Measurements from ENCODE around the gene ZNF592. TPM values are rescaled to one million over a fixed set of nuclear protein-coding genes. Genes with fewer than 3 reads are reported as not detected.

ZNF592 gene
- total RNA-seq (2014; rRNA removed; shearing (Covaris generic)): 11.4 and 15.8 TPM in 2 replicates
- polyA plus RNA-seq (2015; cell fraction: cytosol; rRNA removed): 12.8 and 13.4 TPM in 2 replicates
- polyA plus RNA-seq (2015; cell fraction: nucleus; rRNA removed): 18.6 and 23.4 TPM in 2 replicates

DNA sequence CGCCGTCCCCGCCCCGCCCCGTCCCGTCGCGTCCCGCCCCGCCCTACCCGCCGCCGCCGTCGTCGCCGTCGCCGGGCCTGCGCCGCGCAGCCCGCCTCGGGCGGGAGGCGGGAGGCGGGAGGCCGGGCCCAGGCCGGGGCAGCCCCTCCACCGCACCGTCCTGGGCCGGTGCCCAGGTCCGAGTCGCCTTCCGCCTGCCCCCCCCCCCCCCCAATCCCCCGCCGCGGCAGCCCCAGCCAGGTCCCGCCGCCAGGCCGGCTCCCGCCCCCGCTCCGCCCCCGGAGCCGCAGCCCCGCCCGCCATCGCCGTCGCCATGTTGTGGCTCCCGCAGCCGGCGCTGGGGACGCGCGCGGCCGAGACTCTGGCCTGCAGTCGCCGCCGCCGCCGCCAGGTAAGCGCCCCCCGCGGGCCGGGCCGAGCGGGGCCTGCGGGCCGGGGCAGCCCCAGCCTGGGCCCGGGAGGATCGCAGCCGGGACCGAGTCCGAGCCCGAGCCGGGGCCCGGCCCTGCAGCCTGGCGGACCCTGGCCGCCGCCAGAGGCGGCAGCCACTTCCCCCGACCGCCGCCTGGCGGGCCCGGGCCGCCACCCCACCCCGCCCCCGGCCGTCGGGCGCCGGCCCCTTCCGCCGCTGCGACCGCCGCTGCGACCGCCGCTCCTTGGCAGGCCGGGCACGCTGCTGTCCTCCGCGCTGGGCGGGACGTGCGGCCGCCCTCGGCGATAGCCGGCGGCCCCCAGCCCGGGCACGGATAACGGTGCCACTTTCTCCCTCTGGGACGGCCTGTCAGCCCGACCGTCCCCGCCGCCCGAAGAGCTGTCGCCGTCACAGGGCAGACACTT, at the start of gene ZNF592:
Gene ZNF592, plus strand, starts transcription at position 319 of the 837 bp plus-strand sequence. CDS start 34,084 bp downstream, outside the sequence.
- DNase-seq (ENCODE audit: low read depth): no peak

- DNase-seq (ENCODE audit: low read depth): no peak
These were observed 48.7 kb upstream of the ZNF592 start for GRCh38 chr15:84699538-84700191.

DNA sequence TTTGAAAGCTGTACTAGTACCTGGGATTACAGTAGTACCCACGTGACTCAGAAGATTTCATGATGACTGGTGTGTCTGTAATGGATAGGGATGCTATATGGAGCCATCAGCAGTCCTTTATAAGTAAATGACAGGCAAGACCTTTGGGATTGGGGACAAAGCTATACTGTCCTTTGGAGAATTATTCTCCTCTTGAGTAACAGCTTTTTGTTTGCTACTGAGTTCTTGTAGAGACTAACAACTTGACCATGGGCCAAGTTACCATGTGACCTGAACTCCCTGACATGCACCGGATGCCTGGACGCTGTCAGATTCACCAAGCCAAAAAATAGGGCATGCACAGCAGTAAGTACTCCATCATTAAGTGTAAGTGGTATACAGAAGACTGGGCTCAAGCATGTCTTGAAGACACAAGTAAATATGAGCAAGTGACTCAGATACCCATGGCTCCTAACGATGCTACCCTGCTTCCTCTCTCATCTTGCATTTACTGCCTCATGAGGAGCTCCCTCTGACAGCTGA, 45.4 kb upstream of the ZNF592 start:
- no peak for DNase-seq (ENCODE audit: low read depth)

- no peak for DNase-seq (ENCODE audit: low read depth)
These were observed 44.6 kb upstream of the ZNF592 start for GRCh38 chr15:84703808-84704207.

- no peak for DNase-seq (ENCODE audit: low read depth)
These were observed 34.0 kb upstream of the ZNF592 start for GRCh38 chr15:84714372-84714771.

DNA sequence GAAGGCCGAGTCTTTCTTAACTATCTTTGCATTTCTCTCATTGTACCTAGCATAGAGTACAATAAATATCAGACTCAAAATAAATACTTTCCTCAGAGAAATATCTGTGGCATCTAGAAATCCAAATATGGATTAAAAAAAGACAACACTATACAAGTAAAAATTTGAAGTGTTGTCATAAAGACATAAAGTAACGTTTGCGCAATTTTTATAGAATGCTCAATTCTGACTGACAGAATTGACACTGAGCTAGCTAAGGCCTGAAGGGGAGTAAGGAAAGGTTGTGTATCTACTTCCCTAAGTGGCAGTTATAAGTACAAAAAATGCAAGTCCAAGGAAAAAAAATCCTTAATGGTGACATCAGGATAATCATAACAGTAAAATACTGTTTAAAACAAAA, 33.6 kb upstream of the ZNF592 start:
- DNase-seq (ENCODE audit: low read depth): no peak

GRCh38 chr15:84715441-84716035, 32.9 kb upstream of the ZNF592 start:
- DNase-seq (ENCODE audit: low read depth): no peak

DNA sequence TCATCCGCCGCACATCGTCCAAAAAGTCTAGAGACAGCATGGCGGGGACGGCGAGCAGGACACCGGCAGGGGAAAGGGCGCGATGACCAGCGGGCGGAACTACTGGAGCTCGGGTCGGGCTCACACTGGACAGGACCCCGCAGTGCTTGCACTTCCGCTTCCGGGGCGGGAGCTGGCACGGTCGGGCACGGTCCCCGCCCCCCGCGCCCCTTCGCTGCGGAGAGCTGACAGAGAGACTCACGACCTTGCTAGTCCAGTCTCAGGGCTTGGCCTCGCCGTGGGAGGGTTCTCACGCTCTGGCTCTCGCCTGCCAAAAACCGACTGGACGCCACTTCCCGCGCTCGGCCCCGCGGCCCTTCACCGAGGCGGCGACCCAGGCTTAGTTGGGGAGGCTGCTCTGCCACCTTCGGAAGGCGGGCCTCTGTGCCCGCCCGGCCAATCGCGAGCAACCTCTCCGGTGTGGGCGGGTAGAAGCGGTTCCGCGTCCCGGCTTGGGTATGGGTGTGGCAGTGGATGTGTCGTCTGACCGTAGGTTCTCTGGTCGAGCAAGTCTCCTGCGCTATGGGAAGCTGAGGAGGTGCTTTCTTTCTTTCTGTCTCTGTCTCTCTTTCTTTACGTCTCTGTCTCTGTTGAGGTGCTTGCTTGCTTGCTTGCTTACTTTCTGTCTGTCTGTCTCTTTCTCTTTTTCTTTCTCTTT, 32.2 kb upstream of the ZNF592 start, which contains the start of gene SEC11A:
Gene SEC11A, minus strand, starts transcription at position 104 of the 697 bp plus-strand sequence. Its CDS starts 64 bp downstream, at position 40.
- peak; percentile 98 for DNase-seq (ENCODE audit: low read depth)

DNA sequence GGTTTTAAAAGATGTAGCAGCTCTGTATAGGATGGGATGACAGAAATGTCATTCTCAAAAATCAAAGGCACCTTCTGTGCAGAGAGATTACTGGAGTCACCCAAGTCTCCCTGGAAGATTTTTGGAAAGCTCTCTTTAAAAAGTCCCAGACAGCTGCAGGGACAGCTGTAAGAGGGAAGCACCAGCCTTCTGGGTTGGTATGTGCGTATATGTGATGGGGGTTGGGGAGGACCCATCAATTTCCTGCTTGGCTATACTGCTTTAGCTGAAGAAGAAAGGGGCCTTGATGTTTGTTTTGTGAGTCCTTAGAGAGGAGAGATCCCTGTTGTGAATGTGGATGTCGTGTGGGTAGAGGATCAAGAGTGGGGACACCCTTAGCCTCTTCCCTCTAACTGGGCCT, 27.0 kb upstream of the ZNF592 start:
- no peak for DNase-seq (ENCODE audit: low read depth)

DNA sequence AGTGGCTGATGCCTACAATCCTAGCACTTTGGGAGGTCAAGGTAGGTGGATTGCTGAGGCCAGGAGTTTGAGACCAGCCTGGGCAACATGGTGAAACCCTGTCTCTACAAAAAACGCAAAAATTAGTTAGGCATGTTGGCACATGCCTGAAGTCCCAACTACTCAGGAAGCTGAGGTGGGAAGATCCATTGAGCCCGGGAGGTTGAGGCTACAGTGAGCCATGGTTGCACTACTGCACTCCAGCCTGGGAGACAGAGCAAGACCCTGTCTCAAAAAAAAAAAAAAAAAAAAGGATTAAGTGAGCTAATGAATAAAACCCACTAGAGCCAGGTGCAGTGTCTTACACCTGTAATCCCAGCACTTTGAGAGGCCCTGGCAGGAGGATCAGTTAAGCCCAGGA, 25.8 kb upstream of the ZNF592 start:
- no peak for DNase-seq (ENCODE audit: low read depth)

DNA sequence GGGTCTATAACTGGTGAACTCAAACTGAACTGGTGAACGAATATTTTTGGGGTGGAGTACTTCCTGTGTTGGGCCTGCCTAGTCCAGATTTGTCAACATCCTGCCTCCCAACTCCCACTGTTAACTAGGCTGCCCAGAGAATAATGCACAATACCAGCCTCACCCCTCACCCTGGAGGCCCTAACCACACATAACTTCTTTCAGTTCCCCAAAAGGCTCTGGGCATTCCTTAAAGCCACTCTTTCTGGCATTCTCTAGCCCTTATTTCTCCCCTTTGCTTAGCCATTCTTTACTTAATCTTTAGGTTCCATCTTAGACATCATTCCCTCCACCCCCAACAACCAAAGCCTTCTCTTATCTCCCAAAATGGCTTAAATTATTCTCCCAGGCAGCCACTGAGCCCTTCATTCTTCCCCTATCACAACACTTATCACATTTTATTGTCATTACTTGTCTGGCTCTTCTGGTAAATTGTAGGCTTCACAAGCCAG, 23.3 kb upstream of the ZNF592 start:
- DNase-seq (ENCODE audit: low read depth): peak; percentile 78

- DNase-seq (ENCODE audit: low read depth): peak; percentile 37
These were observed 21.0 kb upstream of the ZNF592 start for GRCh38 chr15:84727429-84727828.

GRCh38 chr15:84731774-84732173, 16.6 kb upstream of the ZNF592 start:
- peak; percentile 36 for DNase-seq (ENCODE audit: low read depth)

DNA sequence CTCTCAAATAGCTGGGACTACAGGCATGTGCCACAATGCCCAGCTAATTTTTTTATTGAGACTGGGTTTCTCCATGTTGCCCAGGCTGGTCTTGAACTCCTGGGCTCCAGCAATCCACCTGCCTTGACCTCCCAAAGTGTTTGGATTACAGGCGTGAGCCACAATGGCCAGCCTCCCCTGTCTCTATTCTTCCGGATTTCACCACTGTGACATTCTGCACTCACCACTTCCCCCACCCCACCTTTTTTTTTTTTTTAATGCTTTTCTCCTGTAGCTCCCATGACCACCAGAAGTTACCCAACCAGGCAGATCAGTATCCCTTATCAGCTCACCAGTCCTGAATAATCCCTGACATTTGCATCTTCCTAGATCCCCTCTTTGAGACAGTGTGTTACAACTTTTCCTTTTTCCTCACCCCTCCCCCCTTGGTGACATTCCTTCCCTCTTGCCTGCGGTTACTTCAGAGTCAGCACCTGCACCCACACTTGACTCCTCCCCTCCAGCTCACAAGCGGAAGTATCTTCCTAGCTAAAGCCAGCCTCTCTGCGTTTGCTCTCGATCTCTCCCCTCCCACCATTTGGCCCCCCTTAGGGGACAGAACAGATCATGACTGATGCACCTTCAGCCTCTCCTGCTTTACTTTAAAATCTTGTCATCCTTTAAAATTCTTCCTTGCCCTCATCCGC, 13.5 kb upstream of the ZNF592 start:
- peak; percentile 78 for DNase-seq (ENCODE audit: low read depth)

DNA sequence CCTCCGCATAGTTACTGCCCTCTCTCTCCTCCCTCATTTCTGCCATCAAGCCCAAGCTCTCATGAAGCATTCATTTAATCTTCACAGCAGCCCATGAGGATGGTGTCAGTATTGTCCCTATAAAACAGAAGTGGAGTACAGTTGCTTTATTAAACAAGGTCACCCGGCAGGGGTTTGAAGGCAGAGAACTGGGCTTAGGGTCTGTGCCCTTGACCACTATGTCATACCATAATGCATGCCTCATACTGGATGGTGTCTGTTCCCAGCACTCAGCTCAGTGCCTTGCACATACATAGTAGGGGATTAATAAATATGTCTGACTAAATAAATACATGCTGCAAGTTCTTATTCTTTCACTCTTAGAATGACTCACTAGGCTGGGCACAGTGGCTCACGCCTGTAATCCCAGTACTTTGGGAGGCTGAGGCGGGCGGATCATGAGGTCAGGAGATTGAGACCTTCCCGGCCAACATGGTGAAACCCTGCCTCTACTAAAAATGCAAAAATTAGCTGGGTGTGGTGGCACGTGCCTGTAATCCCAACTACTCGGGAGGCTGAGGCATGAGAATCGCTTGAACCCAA, 12.8 kb upstream of the ZNF592 start:
- DNase-seq (ENCODE audit: low read depth): peak; percentile 65

- DNase-seq (ENCODE audit: low read depth): peak; percentile 44
These were observed 12.0 kb upstream of the ZNF592 start for GRCh38 chr15:84736375-84736774.

GRCh38 chr15:84737005-84737404, 11.4 kb upstream of the ZNF592 start:
- no peak for DNase-seq (ENCODE audit: low read depth)

- no peak for DNase-seq (ENCODE audit: low read depth)
These were observed 7.7 kb upstream of the ZNF592 start for GRCh38 chr15:84740691-84741090.

- no peak for DNase-seq (ENCODE audit: low read depth)
These were observed 7.3 kb upstream of the ZNF592 start for GRCh38 chr15:84741121-84741520.

All from HT1080 (cell line).